DMS 273 (cell line): Measurements from ENCODE around the gene TRIM68.

Experiments used
- DNase-seq: peaks from one replicate; lab custom pipeline; 2025; ENCODE audit not compliant: unreplicated experiment; lab: John Stamatoyannopoulos, UW

TRIM68 gene

GRCh38 chr11:4607096-4607495, 935 bp downstream of the TRIM68 start:
- DNase-seq, result no peak

- no peak for DNase-seq
Observed at GRCh38 chr11:4606231-4607015, 1.6 kb downstream of the TRIM68 start.

GRCh38 chr11:4605057-4605456, 3.0 kb downstream of the TRIM68 start:
- DNase-seq, result no peak

- DNase-seq, result no peak
Observed at GRCh38 chr11:4593739-4594138, 14.3 kb downstream of the TRIM68 start, which contains the start of gene OR52I1. Gene OR52I1, plus strand, starts transcription at chr11:4594039. Its CDS starts 0 bp downstream, at chr11:4594039.

- DNase-seq, result no peak
Observed at GRCh38 chr11:4589017-4589416, 19.0 kb downstream of the TRIM68 start.

- DNase-seq, result no peak
Observed at GRCh38 chr11:4581443-4581842, 26.6 kb downstream of the TRIM68 start, which contains the start of gene OR52I2. Gene OR52I2, plus strand, starts transcription at chr11:4581743.

GRCh38 chr11:4580124-4580523, 27.9 kb downstream of the TRIM68 start:
- DNase-seq, result no peak

GRCh38 chr11:4578624-4579023, 29.4 kb downstream of the TRIM68 start:
- no peak for DNase-seq

- no peak for DNase-seq
Observed at GRCh38 chr11:4577761-4578160, 30.3 kb downstream of the TRIM68 start.

- no peak for DNase-seq
Observed at GRCh38 chr11:4576880-4577279, 31.2 kb downstream of the TRIM68 start.

- DNase-seq, result no peak
Observed at GRCh38 chr11:4569075-4569474, 39.0 kb downstream of the TRIM68 start.

GRCh38 chr11:4565371-4565770, 42.7 kb downstream of the TRIM68 start:
- DNase-seq, result no peak

- DNase-seq, result no peak
Observed at GRCh38 chr11:4560467-4560866, 47.6 kb downstream of the TRIM68 start.

- no peak for DNase-seq
Observed at GRCh38 chr11:4559527-4560440, 48.2 kb downstream of the TRIM68 start.

GRCh38 chr11:4551346-4551979, 56.6 kb downstream of the TRIM68 start:
- DNase-seq, result peak; percentile 23
